HCT116 (cell line): ENCODE data around the gene WSCD1. TPM values are rescaled to one million over a fixed set of nuclear protein-coding genes. Genes with fewer than 3 reads are reported as not detected.

ENCODE experiments used
- ATAC-seq: fragments of 200-7000 bp; cut with Tn5 transposase; 2 replicates; pipeline ENCODE4 v1.9.1; 2020; ENCODE audit warnings: mild to moderate bottlenecking, moderate library complexity
- BruUV-seq: library from RNA; stranded (reverse); fragments of 400-500 nt; replicated peaks from 2 replicates; lab custom pipeline; 2021; lab: Mats Ljungman, UMichigan
- CTCF ChIA-PET: fragments of 300-600 bp; sonication (Branson Sonifier 250); formaldehyde crosslinking; loops from one replicate; lab custom pipeline; 2021; ENCODE audit warnings: antibody characterized with exemption; lab: Charles Lee
- POLR2A ChIA-PET: fragments of 300-600, 350-600 bp; sonication (Branson Sonifier 250); formaldehyde crosslinking; loops from one replicate; lab custom pipeline; 2021; ENCODE audit warnings: antibody characterized with exemption; lab: Charles Lee
- RAD21 ChIA-PET, 2 experiments: fragments of 300-600 bp; sonication (Branson Sonifier 250); formaldehyde crosslinking; loops; one replicate each; lab custom pipeline; 2023; ENCODE audit warnings: low total read pairs in 2 of 2; ENCODE audit not compliant: uncharacterized antibody in 2 of 2, unreplicated experiment in 2 of 2, low non-redundant PET in 1 of 2; lab: Charles Lee
- DNase-seq: peaks from one replicate; pipeline ENCODE4 v3.0.0-alpha.2; 2010; ENCODE audit warnings: low read depth, low spot score
- H2AFZ ChIP-seq: fragments of 200-600 bp; shearing (Covaris generic), sonication (generic); 2 replicates; pipeline ENCODE4 v1.6.1; 2017; ENCODE audit warnings: low read depth, mixed run types, mixed read lengths, antibody characterized with exemption, low read length; ENCODE audit not compliant: poor library complexity, severe bottlenecking
- H3K27ac ChIP-seq: 2 replicates; pipeline ENCODE4 v1.5.1; 2012; ENCODE audit warnings: low read depth, low read length
- H3K27me3 ChIP-seq: fragments of 200-600 bp; sonication (generic); 2 replicates; pipeline ENCODE4 v1.6.1; 2016; ENCODE audit warnings: mixed run types, low read length, mixed read lengths; ENCODE audit not compliant: insufficient read depth
- H3K36me3 ChIP-seq, 2 experiments: fragments of 200-500 bp in 1 of 2; fragments of 200-600 bp in 1 of 2; sonication (Bioruptor generic) in 1 of 2; sonication (generic) in 1 of 2; 2 replicates each; pipeline versions ENCODE4 v1.5.1 to v1.6.1; 2014 to 2016; ENCODE audit warnings: low read length in 2 of 2, inconsistent platforms in 1 of 2, mixed read lengths in 1 of 2, mixed run types in 1 of 2; ENCODE audit not compliant: insufficient read depth in 2 of 2, control insufficient read depth in 1 of 2
- H3K4me1 ChIP-seq, 2 experiments: fragments of 200-600 bp in 1 of 2; sonication (generic) in 1 of 2; 2 replicates each; pipeline versions ENCODE4 v1.5.1 to v1.6.1; 2012 to 2017; ENCODE audit warnings: low read length in 2 of 2, inconsistent platforms in 1 of 2, mild to moderate bottlenecking in 1 of 2, mixed read lengths in 1 of 2, mixed run types in 1 of 2, moderate library complexity in 1 of 2; ENCODE audit not compliant: insufficient read depth in 2 of 2, control insufficient read depth in 1 of 2
- H3K4me2 ChIP-seq: fragments of 200-600 bp; sonication (generic); 2 replicates; pipeline ENCODE4 v1.6.1; 2017; ENCODE audit warnings: mixed run types, low read length, mixed read lengths
- H3K4me3 ChIP-seq, 2 experiments: fragments of 200-600 bp in 1 of 2; sonication (generic) in 1 of 2; replicated peaks in 1 of 2; 2 replicates each; pipeline ENCODE4 v1.5.1; 2011 to 2016; ENCODE audit warnings: low read length in 2 of 2, control low read depth in 1 of 2, low read depth in 1 of 2, mild to moderate bottlenecking in 1 of 2, mixed read lengths in 1 of 2, mixed run types in 1 of 2
- H3K79me2 ChIP-seq: fragments of 200-600 bp; sonication (generic); 2 replicates; pipeline ENCODE4 v1.6.1; 2017; ENCODE audit warnings: mild to moderate bottlenecking, mixed run types, low read length, moderate library complexity, mixed read lengths; ENCODE audit not compliant: insufficient read depth
- H3K9ac ChIP-seq: fragments of 200-600 bp; sonication (generic); 2 replicates; pipeline ENCODE4 v1.6.1; 2016; ENCODE audit warnings: low read length, mixed read lengths
- H3K9me2 ChIP-seq: fragments of 200-600 bp; sonication (generic), shearing (Covaris generic); 2 replicates; pipeline ENCODE4 v1.6.1; 2017; ENCODE audit warnings: mixed run types, mild to moderate bottlenecking, moderate library complexity; ENCODE audit not compliant: insufficient read depth
- H3K9me3 ChIP-seq, 2 experiments: fragments of 200-500 bp in 1 of 2; fragments of 200-600 bp in 1 of 2; sonication (Bioruptor generic) in 1 of 2; sonication (generic) in 1 of 2; 2 replicates each; pipeline ENCODE4 v1.6.1; 2014 to 2017; ENCODE audit warnings: low read length in 2 of 2, mixed read lengths in 2 of 2, inconsistent platforms in 1 of 2, low read depth in 1 of 2, mild to moderate bottlenecking in 1 of 2, mixed run types in 1 of 2, moderate library complexity in 1 of 2; ENCODE audit not compliant: control insufficient read depth in 1 of 2, insufficient read depth in 1 of 2
- H4K20me1 ChIP-seq: fragments of 200-600 bp; sonication (generic), shearing (Covaris generic); 2 replicates; pipeline ENCODE4 v1.6.1; 2017; ENCODE audit warnings: mixed run types, mild to moderate bottlenecking, moderate library complexity; ENCODE audit not compliant: insufficient read depth
- CBX3 ChIP-seq: IDR thresholded peaks from 2 replicates; pipeline ENCODE4 v1.6.1; 2012; ENCODE audit warnings: low read depth
- ELF1 ChIP-seq: IDR thresholded peaks from 2 replicates; pipeline ENCODE4 v1.6.1; 2012; ENCODE audit warnings: low read depth, borderline replicate concordance
- JUND ChIP-seq: IDR thresholded peaks from 2 replicates; pipeline ENCODE4 v1.6.1; 2012
- POLR2AphosphoS5 ChIP-seq: IDR thresholded peaks from 2 replicates; pipeline ENCODE4 v1.6.1; 2011; ENCODE audit warnings: mild to moderate bottlenecking, low read depth, low read length, moderate library complexity
- RAD21 ChIP-seq: IDR thresholded peaks from 2 replicates; pipeline ENCODE4 v1.6.1; 2012; ENCODE audit warnings: low read depth, mild to moderate bottlenecking
- SIN3A ChIP-seq: IDR thresholded peaks from 2 replicates; pipeline ENCODE4 v1.6.1; 2012; ENCODE audit warnings: low read depth
- SP1 ChIP-seq: IDR thresholded peaks from 2 replicates; pipeline ENCODE4 v1.6.1; 2012; ENCODE audit warnings: low read depth
- ZFX ChIP-seq: fragments of 450-650 bp; IDR thresholded peaks from 2 replicates; pipeline ENCODE4 v1.6.1; 2017
- ZNF274 ChIP-seq: fragments of 200-500 bp; sonication (Bioruptor generic); IDR thresholded peaks from 2 replicates; pipeline ENCODE4 v1.6.1; 2014; ENCODE audit warnings: mild to moderate bottlenecking, low read depth, low read length, inconsistent platforms
- intact Hi-C: fragments of 100-400 bp; cut with micrococcal nuclease; formaldehyde crosslinking; loops from 2 replicates; pipeline ENCODE4 v1.10.0; 2022
- total RNA-seq: library from RNA; stranded (reverse); gene quantifications from one replicate; pipeline ENCODE4 v1.2.1, GENCODE V29; 2021; ENCODE audit not compliant: unreplicated experiment

Gene WSCD1
- total RNA-seq, 1 experiment from 2014 or later = 0.15 TPM

DNA sequence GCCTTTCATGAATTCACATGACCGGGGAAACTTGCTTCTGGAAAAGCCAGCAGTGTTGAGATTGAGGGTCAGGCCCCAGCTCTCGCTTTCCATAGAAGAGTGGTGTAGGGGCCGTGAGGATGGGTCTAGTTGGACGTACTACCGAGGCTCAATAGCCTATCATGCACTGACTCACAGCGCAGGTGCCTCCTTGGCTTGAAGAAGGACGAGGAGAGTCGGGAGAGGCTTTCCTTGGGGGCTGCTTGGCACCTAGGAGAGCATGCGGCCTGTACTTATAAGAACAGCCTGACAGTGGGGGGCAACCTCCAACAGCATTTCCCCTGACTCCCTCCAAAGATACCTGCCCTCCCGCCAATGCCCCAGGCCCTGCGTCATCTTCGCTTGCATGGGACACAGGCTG is 37.6 kb downstream of the WSCD1 start:
- intact Hi-C loops = no loop called here
- no peak for ATAC-seq
- Histone ChIP-seq H3K4me1 (no peaks in the 10 kb centered on the region), H3K27ac (no peak overlapping the region), H3K27me3 (peaks cover 50% of the 10 kb centered on the region), H3K9me3 (no peaks in the 10 kb centered on the region), H3K4me3 (no peak overlapping the region), H3K36me3 (no peaks in the 10 kb centered on the region), H3K79me2 (no peaks in the 10 kb centered on the region), H2AFZ (no peak overlapping the region), H3K4me2 (no peak overlapping the region), H4K20me1 (no peaks in the 10 kb centered on the region), H3K9me2 (no peaks in the 10 kb centered on the region), H3K9ac (no peak overlapping the region)
- ChIA-PET POLR2A (no interaction called here), RAD21 (no interaction called here), CTCF (no interaction called here)
- BruUV-seq = no TSS peak
- TF ChIP-seq SIN3A (no peak), CBX3 (no peak), JUND (no peak), RAD21 (no peak)
- DNase-seq = no peak

DNA sequence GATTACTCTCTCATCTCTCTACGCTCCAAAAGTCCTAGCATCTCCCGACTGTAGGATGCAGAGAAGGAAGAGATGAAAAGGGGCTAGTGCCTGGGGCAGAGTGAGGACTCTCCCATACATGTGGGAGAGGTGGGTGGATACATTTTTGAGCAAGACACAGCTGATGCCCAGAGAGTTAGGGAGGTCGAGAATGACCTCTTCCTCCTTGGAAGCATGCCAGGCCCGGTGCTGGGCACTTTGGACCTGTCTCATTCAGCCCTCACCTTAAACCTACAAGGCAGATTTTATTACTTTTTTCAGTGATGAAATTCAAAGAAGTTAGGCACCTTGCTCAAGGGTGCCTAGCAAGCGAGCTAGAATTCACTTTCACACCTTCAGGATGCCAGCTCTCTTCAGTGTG is 38.2 kb downstream of the WSCD1 start:
- no peak for ATAC-seq
- no peaks in the 10 kb centered on the region for H3K9me2 ChIP-seq
- no peaks in the 10 kb centered on the region for H3K9me3 ChIP-seq
- no peaks in the 10 kb centered on the region for H4K20me1 ChIP-seq
- CTCF ChIA-PET = no interaction called here
- H3K27me3 ChIP-seq = peaks cover 50% of the 10 kb centered on the region
- RAD21 ChIA-PET = no interaction called here
- no peak for TF ChIP-seq SP1
- TF ChIP-seq ZNF274 = no peak
- TF ChIP-seq POLR2AphosphoS5 = no peak
- no peak for TF ChIP-seq ELF1
- TF ChIP-seq ZFX = no peak
- TF ChIP-seq, all 23 proteins: peak for 0
- no peaks in the 10 kb centered on the region for H3K4me1 ChIP-seq
- H3K4me3 ChIP-seq = no peak overlapping the region
- no peaks in the 10 kb centered on the region for H3K79me2 ChIP-seq
- H3K36me3 ChIP-seq = no peaks in the 10 kb centered on the region
- no peak for DNase-seq
- intact Hi-C loops = no loop called here
- no TSS peak for BruUV-seq
- no peak overlapping the region for H2AFZ ChIP-seq
- H3K9ac ChIP-seq = no peak overlapping the region
- no peak overlapping the region for H3K4me2 ChIP-seq
- no peak overlapping the region for H3K27ac ChIP-seq
- POLR2A ChIA-PET = no interaction called here
